IMR-90 (cell line): ENCODE data around the gene SPP2. TPM values are rescaled to one million over a fixed set of nuclear protein-coding genes. Genes with fewer than 3 reads are reported as not detected.

Experiments used
- ATAC-seq: fragments of 200-7000 bp; cut with Tn5 transposase; 2 replicates; pipeline ENCODE4 v1.9.1; 2020; ENCODE audit warnings: low read depth, mild to moderate bottlenecking, moderate library complexity
- BruUV-seq: library from RNA; stranded (reverse); fragments of 400-500 nt; replicated peaks from 2 replicates; lab custom pipeline; 2021; lab: Mats Ljungman, UMichigan
- CTCF ChIA-PET: fragments of 300-600 bp; formaldehyde crosslinking; extraction: SDS; loops from one replicate; lab custom pipeline; 2021; ENCODE audit warnings: antibody characterized with exemption; lab: Yijun Ruan, JAX
- POLR2A ChIA-PET: fragments of 300-600 bp; sonication (Branson Sonifier 250); formaldehyde crosslinking; loops from one replicate; lab custom pipeline; 2022; ENCODE audit warnings: antibody characterized with exemption; ENCODE audit not compliant: unreplicated experiment; lab: Charles Lee
- DNase-seq: peaks from one replicate; pipeline ENCODE4 v3.0.0; 2013
- H2AFZ ChIP-seq: replicated peaks from 2 replicates; pipeline ENCODE3; 2013; ENCODE audit warnings: low read length, mild to moderate bottlenecking; ENCODE audit not compliant: poor library complexity
- H2AK5ac ChIP-seq: 2 replicates; pipeline ENCODE4 v1.6.1; 2013; ENCODE audit warnings: low read depth, low read length, inconsistent platforms
- H2AK9ac ChIP-seq: replicated peaks from 2 replicates; pipeline ENCODE3; 2013; ENCODE audit warnings: mild to moderate bottlenecking, low read depth, low read length, moderate library complexity; ENCODE audit not compliant: poor library complexity
- H2BK120ac ChIP-seq: 2 replicates; pipeline ENCODE4 v1.6.1; 2013; ENCODE audit warnings: low read depth, low read length, inconsistent platforms
- H2BK15ac ChIP-seq: 3 replicates; pipeline ENCODE4 v1.6.1; 2013; ENCODE audit warnings: low read depth, low read length, inconsistent platforms
- H2BK20ac ChIP-seq: 2 replicates; pipeline ENCODE4 v1.6.1; 2013; ENCODE audit warnings: low read depth, mild to moderate bottlenecking, inconsistent platforms, low read length, moderate library complexity
- H2BK5ac ChIP-seq: 2 replicates; pipeline ENCODE4 v1.6.1; 2013; ENCODE audit warnings: mild to moderate bottlenecking, low read depth, low read length, inconsistent platforms; ENCODE audit not compliant: poor library complexity, severe bottlenecking
- H3K14ac ChIP-seq: replicated peaks from 2 replicates; pipeline ENCODE4 v1.6.1; 2013; ENCODE audit warnings: low read depth, low read length, inconsistent platforms
- H3K18ac ChIP-seq: 2 replicates; pipeline ENCODE4 v1.6.1; 2013; ENCODE audit warnings: low read depth, low read length, control low read depth
- H3K23ac ChIP-seq: 2 replicates; pipeline ENCODE4 v1.6.1; 2013; ENCODE audit warnings: low read depth, low read length, inconsistent platforms
- H3K27ac ChIP-seq: 2 replicates; pipeline ENCODE4 v1.5.1; 2013; ENCODE audit warnings: mild to moderate bottlenecking, control low read depth, low read length; ENCODE audit not compliant: insufficient read depth
- H3K27me3 ChIP-seq: 2 replicates; pipeline ENCODE4 v1.6.1; 2013; ENCODE audit warnings: low read length; ENCODE audit not compliant: control insufficient read depth, insufficient read depth
- H3K36me3 ChIP-seq: 2 replicates; pipeline ENCODE4 v1.6.1; 2013; ENCODE audit warnings: low read length, mixed read lengths; ENCODE audit not compliant: control insufficient read depth, insufficient read depth
- H3K4ac ChIP-seq: 2 replicates; pipeline ENCODE4 v1.6.1; 2013; ENCODE audit warnings: low read depth, low read length, inconsistent platforms
- H3K4me1 ChIP-seq: 2 replicates; pipeline ENCODE4 v1.6.1; 2013; ENCODE audit warnings: low read length, mixed read lengths; ENCODE audit not compliant: control insufficient read depth, insufficient read depth
- H3K4me2 ChIP-seq: 2 replicates; pipeline ENCODE4 v1.6.1; 2013; ENCODE audit warnings: low read depth, mild to moderate bottlenecking, control low read depth, low read length, moderate library complexity
- H3K4me3 ChIP-seq: 2 replicates; pipeline ENCODE4 v1.5.1; 2013; ENCODE audit warnings: low read depth, mild to moderate bottlenecking, control low read depth, low read length, moderate library complexity; ENCODE audit not compliant: insufficient read depth
- H3K56ac ChIP-seq: 2 replicates; pipeline ENCODE4 v1.6.1; 2013; ENCODE audit warnings: low read length, inconsistent platforms; ENCODE audit not compliant: insufficient read depth; ENCODE audit errors: extremely low read depth
- H3K79me1 ChIP-seq, 2 experiments: 2 replicates each; pipeline ENCODE4 v1.6.1; 2013; ENCODE audit warnings: low read length in 2 of 2, inconsistent platforms in 1 of 2, low read depth in 1 of 2
- H3K9ac ChIP-seq: 2 replicates; pipeline ENCODE4 v1.6.1; 2013; ENCODE audit warnings: low read depth, low read length, control low read depth
- H3K9me1 ChIP-seq: 2 replicates; pipeline ENCODE4 v1.6.1; 2013; ENCODE audit warnings: low read length, inconsistent platforms; ENCODE audit not compliant: insufficient read depth
- H3K9me3 ChIP-seq: 2 replicates; pipeline ENCODE4 v1.6.1; 2013; ENCODE audit warnings: low read length; ENCODE audit not compliant: control insufficient read depth, insufficient read depth
- H4K20me1 ChIP-seq: 2 replicates; pipeline ENCODE4 v1.6.1; 2013; ENCODE audit warnings: low read length, inconsistent platforms; ENCODE audit not compliant: insufficient read depth
- H4K5ac ChIP-seq: 2 replicates; pipeline ENCODE4 v1.6.1; 2013; ENCODE audit warnings: mild to moderate bottlenecking, low read depth, low read length, control low read depth
- H4K8ac ChIP-seq, 2 experiments: 2 replicates each; pipeline ENCODE4 v1.6.1; 2013; ENCODE audit warnings: low read depth in 2 of 2, low read length in 2 of 2, control low read depth in 1 of 2, inconsistent platforms in 1 of 2
- H4K91ac ChIP-seq: 2 replicates; pipeline ENCODE4 v1.6.1; 2013; ENCODE audit warnings: low read depth, low read length, inconsistent platforms; ENCODE audit not compliant: insufficient read depth
- FOS ChIP-seq: fragments of 150-350 bp; IDR thresholded peaks from 2 replicates; pipeline ENCODE4 v1.6.1; 2016; ENCODE audit warnings: low read depth, low read length
- RCOR1 ChIP-seq: IDR thresholded peaks from 2 replicates; pipeline ENCODE4 v1.6.1; 2012; ENCODE audit warnings: mild to moderate bottlenecking, low read length, improper control_type of control experiment; ENCODE audit not compliant: insufficient replicate concordance
- RFX5 ChIP-seq: IDR thresholded peaks from 2 replicates; pipeline ENCODE4 v1.8.0; 2012; ENCODE audit warnings: low read depth, mild to moderate bottlenecking, low read length, moderate library complexity
- SMC3 ChIP-seq: fragments of 150-350 bp; IDR thresholded peaks from 2 replicates; pipeline ENCODE4 v1.6.1; 2016; ENCODE audit warnings: low read depth, mild to moderate bottlenecking, antibody characterized with exemption, low read length, moderate library complexity
- WGBS, 2 experiments: methylation state at CpG; one replicate each; pipeline versions ENCODE4 v1.1.5 to v1.1.7; 2013; ENCODE audit warnings: missing lambda C conversion rate in 2 of 2; ENCODE audit not compliant: insufficient read length in 1 of 2; ENCODE audit errors: extremely low coverage in 2 of 2; 5-methylcytosine and 5-hydroxymethylcytosine counted together
- dilution Hi-C: fragments of 300-500 bp; cut with HindIII; formaldehyde crosslinking; loops from one replicate; pipeline ENCODE4 v1.14.3; 2018; ENCODE audit warnings: low sequenced_read_pairs; ENCODE audit not compliant: unreplicated experiment
- in situ Hi-C: fragments of 300-500 bp; cut with MboI; formaldehyde crosslinking; loops from 3 replicates; pipeline ENCODE4 v1.14.3; 2019; ENCODE audit warnings: low sequenced_read_pairs, inconsistent platforms, mixed read lengths
- intact Hi-C: fragments of 100-400 bp; cut with micrococcal nuclease; formaldehyde crosslinking; loops from 2 replicates; pipeline ENCODE4 v1.10.0; 2022
- polyA plus RNA-seq, 3 experiments: library from polyadenylated mRNA; depleted of rRNA; stranded (reverse); fragments of >200 nt; gene quantifications; 2 replicates each; pipeline ENCODE4 v1.2.3, GENCODE V29; 2012; ENCODE audit warnings: low replicate concordance in 1 of 3
- total RNA-seq: library from RNA; depleted of rRNA; stranded (reverse); fragments of >200 nt; gene quantifications from 2 replicates; pipeline ENCODE4 v1.2.3, GENCODE V29; 2012
- TF ChIP-seq, protein P1 (sequence below): fragments of 150-350 bp; IDR thresholded peaks from 2 replicates; pipeline ENCODE4 v1.6.1; 2016; ENCODE audit warnings: low read depth, mild to moderate bottlenecking, low read length, moderate library complexity, borderline replicate concordance

Gene SPP2
- total and polyA plus RNA-seq, 2 of the 4 experiments (the other 2 are of a cell fraction), result not detected

DNA sequence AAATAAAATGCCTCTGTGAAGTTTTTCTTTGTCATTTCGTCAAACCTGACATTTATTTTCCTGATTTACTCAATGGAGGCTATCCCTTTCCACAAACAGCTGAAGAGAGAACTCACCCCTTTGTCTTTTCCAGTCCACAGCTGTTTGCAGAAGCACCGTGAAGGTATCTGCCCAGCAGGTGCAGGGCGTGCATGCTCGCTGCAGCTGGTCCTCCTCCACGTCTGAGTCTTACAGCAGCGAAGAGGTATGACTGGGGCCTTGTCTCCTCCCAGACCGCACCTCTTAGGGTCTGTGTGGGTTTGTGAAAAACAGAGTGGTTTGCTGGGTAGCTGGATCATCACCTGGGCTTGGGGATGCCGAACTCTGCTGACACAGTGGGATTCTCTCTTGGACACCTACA is 9.7 kb downstream of the SPP2 start:
- POLR2A ChIA-PET, result no interaction called here
- Histone ChIP-seq H2AFZ (no peak overlapping the region), H3K9me1 (no peaks in the 10 kb centered on the region), H3K9ac (no peak overlapping the region), H3K18ac (no peak overlapping the region), H2BK120ac (no peak overlapping the region), H2BK15ac (no peak overlapping the region), H3K4ac (no peak overlapping the region), H2AK9ac (no peak overlapping the region), H3K23ac (no peak overlapping the region), H3K9me3 (0 out of 2 replicates have a peak, but pooled peaks cover 2% of the 10 kb centered on the region), H4K5ac (no peak overlapping the region), H3K27me3 (peaks cover 22% of the 10 kb centered on the region), H4K91ac (no peak overlapping the region), H4K8ac (no peak overlapping the region), H3K36me3 (no peaks in the 10 kb centered on the region), H3K4me2 (no peak overlapping the region), H3K14ac (no peak overlapping the region), H2AK5ac (no peak overlapping the region), H3K56ac (no peak overlapping the region), H3K27ac (no peak overlapping the region), H3K4me3 (no peak overlapping the region), H2BK5ac (no peak overlapping the region), H3K79me1 (no peaks in the 10 kb centered on the region), H3K4me1 (no peaks in the 10 kb centered on the region), H2BK20ac (no peak overlapping the region), H4K20me1 (no peaks in the 10 kb centered on the region)
- BruUV-seq, result no TSS peak
- in situ Hi-C loops, result no loop called here
- CTCF ChIA-PET, result no interaction called here
- WGBS, 2 experiments, result 60% methylated on average over 1 of the region's 8 CpGs; no CpG with 5 or more reads in 1 of the 2 experiments
- no peak for ATAC-seq
- TF ChIP-seq FOS (no peak), RFX5 (no peak), RCOR1 (no peak), SMC3 (no peak)
- TF ChIP-seq, protein P1, sequence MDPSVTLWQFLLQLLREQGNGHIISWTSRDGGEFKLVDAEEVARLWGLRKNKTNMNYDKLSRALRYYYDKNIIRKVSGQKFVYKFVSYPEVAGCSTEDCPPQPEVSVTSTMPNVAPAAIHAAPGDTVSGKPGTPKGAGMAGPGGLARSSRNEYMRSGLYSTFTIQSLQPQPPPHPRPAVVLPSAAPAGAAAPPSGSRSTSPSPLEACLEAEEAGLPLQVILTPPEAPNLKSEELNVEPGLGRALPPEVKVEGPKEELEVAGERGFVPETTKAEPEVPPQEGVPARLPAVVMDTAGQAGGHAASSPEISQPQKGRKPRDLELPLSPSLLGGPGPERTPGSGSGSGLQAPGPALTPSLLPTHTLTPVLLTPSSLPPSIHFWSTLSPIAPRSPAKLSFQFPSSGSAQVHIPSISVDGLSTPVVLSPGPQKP, result no peak
- no peak for DNase-seq
- dilution Hi-C loops, result no loop called here
- intact Hi-C loops, result no loop called here
